Esophagus muscularis mucosa (tissue), 4 donors: ENCODE results near the gene MT1X.

Experiments used
- CTCF ChIP-seq, 3 experiments: fragments of 200-600 bp in 2 of 3; fragments of 450-650 bp in 1 of 3; sonication (generic) in 2 of 3; IDR thresholded peaks; one replicate each; pipeline ENCODE4 v1.5.1; 2017 to 2019; ENCODE audit warnings: antibody characterized with exemption in 3 of 3, mild to moderate bottlenecking in 2 of 3, moderate library complexity in 1 of 3
- EP300 ChIP-seq: sonication (generic); formaldehyde crosslinking; IDR thresholded peaks from one replicate; pipeline ENCODE4 v1.6.1; 2017; ENCODE audit warnings: antibody characterized with exemption
- POLR2A ChIP-seq: fragments of 450-650 bp; IDR thresholded peaks from one replicate; pipeline ENCODE4 v1.6.1; 2017; ENCODE audit warnings: antibody characterized with exemption, moderate library complexity, mild to moderate bottlenecking, low read depth
- POLR2AphosphoS5 ChIP-seq, 2 donors: sonication (generic); formaldehyde crosslinking; IDR thresholded peaks; one replicate each; pipeline ENCODE4 v1.6.1; 2017; ENCODE audit warnings: antibody characterized with exemption in 2 of 2

GRCh38 chr16:56640076-56640475, 42.2 kb upstream of the MT1X start:
- TF ChIP-seq POLR2AphosphoS5 (IDR thresholded peaks at IDR 0.05), result no peak
- no peak for TF ChIP-seq CTCF (IDR thresholded peaks at IDR 0.05)
- TF ChIP-seq POLR2A, result no peak
- TF ChIP-seq EP300, result no peak
